ENCODE measurements around the gene ATG3. TPM values are rescaled to one million over a fixed set of nuclear protein-coding genes. Genes with fewer than 3 reads are reported as not detected.

ATG3 gene
- total RNA-seq, 1 experiment from 2014 or later = 117 TPM

- ATAC-seq (no peak), DNase-seq (no peak)
- CTCF ChIA-PET = no interaction called here
- Histone ChIP-seq H3K4me1 (ENCODE audit: insufficient read depth, low read length) (no peaks in the 10 kb centered on the region), H3K4me3 (ENCODE audit: low read length) (no peak overlapping the region), H3K27me3 (ENCODE audit: low read length) (no peaks in the 10 kb centered on the region), H3K27ac (ENCODE audit: low read length) (no peak overlapping the region), H3K4me2 (ENCODE audit: low read length) (no peak overlapping the region), H3K9me3 (ENCODE audit: low read length) (no peaks in the 10 kb centered on the region), H3F3A (ENCODE audit: low read length, unreplicated experiment) (no peaks in the 10 kb centered on the region), H3K9me2 (replicated peaks; ENCODE audit: low read length) (no peaks in the 10 kb centered on the region), H4K20me1 (ENCODE audit: low read length) (no peaks in the 10 kb centered on the region), H3K36me3 (ENCODE audit: low read depth, low read length) (no peaks in the 10 kb centered on the region), H2AFZ (ENCODE audit: low read length) (no peak overlapping the region), H3K79me2 (ENCODE audit: low read length) (no peaks in the 10 kb centered on the region), H3K9ac (ENCODE audit: low read length) (no peak overlapping the region)
- POLR2A ChIA-PET (ENCODE audit: unreplicated experiment) = no interaction called here
- intact Hi-C loops (cut with micrococcal nuclease) = no loop called here
- BruUV-seq (replicated peaks) = no TSS peak
- TF ChIP-seq CTCF (conservative IDR thresholded peaks at IDR 0.05; ENCODE audit: low read depth, low read length) = no peak
- no peak for TF ChIP-seq EZH2phosphoT487 (IDR thresholded peaks at IDR 0.05; ENCODE audit: borderline replicate concordance, low read length)
- TF ChIP-seq EZH2 (IDR thresholded peaks at IDR 0.05; ENCODE audit: low read length, unreplicated experiment) = no peak
Observed at GRCh38 chr3:112587336-112587735, 25.6 kb upstream of the ATG3 start.

- no TSS peak for BruUV-seq (replicated peaks)
Observed at GRCh38 chr3:112585782-112586181, 24.0 kb upstream of the ATG3 start.

GRCh38 chr3:112583105-112583504, 21.3 kb upstream of the ATG3 start:
- Histone ChIP-seq H3K27ac (ENCODE audit: low read length) (no peak overlapping the region), H3K4me3 (ENCODE audit: low read length) (no peak overlapping the region), H3K36me3 (ENCODE audit: low read depth, low read length) (no peaks in the 10 kb centered on the region), H3K4me2 (ENCODE audit: low read length) (no peak overlapping the region), H3K27me3 (ENCODE audit: low read length) (no peaks in the 10 kb centered on the region), H3F3A (ENCODE audit: low read length, unreplicated experiment) (no peaks in the 10 kb centered on the region), H4K20me1 (ENCODE audit: low read length) (no peaks in the 10 kb centered on the region), H3K9ac (ENCODE audit: low read length) (no peak overlapping the region), H3K9me2 (replicated peaks; ENCODE audit: low read length) (no peaks in the 10 kb centered on the region), H3K4me1 (ENCODE audit: insufficient read depth, low read length) (peaks cover 2% of the 10 kb centered on the region; the same call in 1 of the 2 replicates), H3K9me3 (ENCODE audit: low read length) (no peaks in the 10 kb centered on the region), H2AFZ (ENCODE audit: low read length) (no peak overlapping the region), H3K79me2 (ENCODE audit: low read length) (no peaks in the 10 kb centered on the region)
- intact Hi-C loops (cut with micrococcal nuclease) = no loop called here
- no peak for ATAC-seq
- no peak for DNase-seq
- ChIA-PET CTCF (no interaction called here), POLR2A (ENCODE audit: unreplicated experiment) (no interaction called here)
- TF ChIP-seq CTCF (conservative IDR thresholded peaks at IDR 0.05; ENCODE audit: low read depth, low read length) (no peak), EZH2 (IDR thresholded peaks at IDR 0.05; ENCODE audit: low read length, unreplicated experiment) (no peak), EZH2phosphoT487 (IDR thresholded peaks at IDR 0.05; ENCODE audit: borderline replicate concordance, low read length) (no peak)
- BruUV-seq (replicated peaks) = no TSS peak

More at GRCh38 chr3:112585782-112586181, 24.0 kb upstream of the ATG3 start:
- no peaks in the 10 kb centered on the region for H3K27me3 ChIP-seq (ENCODE audit: low read length)
- no peaks in the 10 kb centered on the region for H3K79me2 ChIP-seq (ENCODE audit: low read length)
- no peaks in the 10 kb centered on the region for H4K20me1 ChIP-seq (ENCODE audit: low read length)
- intact Hi-C loops (cut with micrococcal nuclease) = no loop called here
- no peak overlapping the region for H2AFZ ChIP-seq (ENCODE audit: low read length)
- TF ChIP-seq CTCF (conservative IDR thresholded peaks at IDR 0.05; ENCODE audit: low read depth, low read length) = no peak
- no peak for TF ChIP-seq EZH2phosphoT487 (IDR thresholded peaks at IDR 0.05; ENCODE audit: borderline replicate concordance, low read length)
- TF ChIP-seq EZH2 (IDR thresholded peaks at IDR 0.05; ENCODE audit: low read length, unreplicated experiment) = no peak
- CTCF ChIA-PET = no interaction called here
- H3F3A ChIP-seq (ENCODE audit: low read length, unreplicated experiment) = no peaks in the 10 kb centered on the region
- H3K36me3 ChIP-seq (ENCODE audit: low read depth, low read length) = no peaks in the 10 kb centered on the region
- ATAC-seq (no peak), DNase-seq (no peak)
- H3K9me2 ChIP-seq (replicated peaks; ENCODE audit: low read length) = no peaks in the 10 kb centered on the region
- no peak overlapping the region for H3K4me2 ChIP-seq (ENCODE audit: low read length)
- no peak overlapping the region for H3K27ac ChIP-seq (ENCODE audit: low read length)
- no peak overlapping the region for H3K9ac ChIP-seq (ENCODE audit: low read length)
- H3K4me3 ChIP-seq (ENCODE audit: low read length) = no peak overlapping the region
- H3K4me1 ChIP-seq (ENCODE audit: insufficient read depth, low read length) = no peaks in the 10 kb centered on the region
- no peaks in the 10 kb centered on the region for H3K9me3 ChIP-seq (ENCODE audit: low read length)
- POLR2A ChIA-PET (ENCODE audit: unreplicated experiment) = no interaction called here

Measured in PC-3 (cell line).